HCT116 (cell line): Measurements from ENCODE around the gene RAB26.

Source experiments
- CTCF ChIP-seq, 3 experiments: fragments of 200-600 bp in 1 of 3; sonication (generic) in 1 of 3; IDR thresholded peaks in 2 of 3; conservative IDR thresholded peaks in 1 of 3; 2 replicates each; pipeline ENCODE4 v1.5.1; 2012 to 2017; ENCODE audit warnings: low read depth in 2 of 3, low read length in 2 of 3, antibody characterized with exemption in 1 of 3, borderline replicate concordance in 1 of 3, control low read depth in 1 of 3, mild to moderate bottlenecking in 1 of 3, mixed read lengths in 1 of 3, mixed run types in 1 of 3, moderate library complexity in 1 of 3; ENCODE audit not compliant: insufficient read depth in 1 of 3
- EZH2 ChIP-seq: fragments of 200-600 bp; sonication (generic); IDR thresholded peaks from 2 replicates; pipeline ENCODE4 v1.6.1; 2017; ENCODE audit warnings: antibody characterized with exemption, mixed run types
- POLR2A ChIP-seq: IDR thresholded peaks from 2 replicates; pipeline ENCODE4 v1.7.0; 2011; ENCODE audit warnings: borderline replicate concordance; ENCODE audit not compliant: insufficient read depth, insufficient read length; ENCODE audit errors: extremely low read depth
- POLR2AphosphoS5 ChIP-seq: IDR thresholded peaks from 2 replicates; pipeline ENCODE4 v1.6.1; 2011; ENCODE audit warnings: mild to moderate bottlenecking, low read depth, low read length, moderate library complexity

GRCh38 chr16:2170080-2170479, 21.7 kb downstream of the RAB26 start:
- no peak for TF ChIP-seq CTCF (IDR thresholded peaks at IDR 0.05 in 2 of 3, conservative IDR thresholded peaks at IDR 0.05 in 1 of 3; ENCODE audit: borderline replicate concordance in 1 of 3, insufficient read depth in 1 of 3, low read depth in 2 of 3, low read length in 2 of 3)
- no peak for TF ChIP-seq EZH2
- no peak for TF ChIP-seq POLR2A
- no peak for TF ChIP-seq POLR2AphosphoS5
